ENCODE measurements around the gene DHRS9. TPM values are rescaled to one million over a fixed set of nuclear protein-coding genes. Genes with fewer than 3 reads are reported as not detected.
A peak's percentile ranks its signal among the peaks of the same experiment; 100 is the strongest.

The DHRS9 gene
- total and polyA plus RNA-seq, 9 of the 15 experiments (the other 6 are each of a cell fraction or from before 2014, with no cell fraction given) = 0.27 to 1.7 (median 0.69) TPM

- TF ChIP-seq, protein P1, sequence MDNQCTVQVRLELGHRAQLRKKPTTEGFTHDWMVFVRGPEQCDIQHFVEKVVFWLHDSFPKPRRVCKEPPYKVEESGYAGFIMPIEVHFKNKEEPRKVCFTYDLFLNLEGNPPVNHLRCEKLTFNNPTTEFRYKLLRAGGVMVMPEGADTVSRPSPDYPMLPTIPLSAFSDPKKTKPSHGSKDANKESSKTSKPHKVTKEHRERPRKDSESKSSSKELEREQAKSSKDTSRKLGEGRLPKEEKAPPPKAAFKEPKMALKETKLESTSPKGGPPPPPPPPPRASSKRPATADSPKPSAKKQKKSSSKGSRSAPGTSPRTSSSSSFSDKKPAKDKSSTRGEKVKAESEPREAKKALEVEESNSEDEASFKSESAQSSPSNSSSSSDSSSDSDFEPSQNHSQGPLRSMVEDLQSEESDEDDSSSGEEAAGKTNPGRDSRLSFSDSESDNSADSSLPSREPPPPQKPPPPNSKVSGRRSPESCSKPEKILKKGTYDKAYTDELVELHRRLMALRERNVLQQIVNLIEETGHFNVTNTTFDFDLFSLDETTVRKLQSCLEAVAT (IDR thresholded peaks at IDR 0.05) = peak; percentile 50; a peak in 1 of 4 replicates
- TF ChIP-seq ARNT (IDR thresholded peaks at IDR 0.05) (peak in 1 of 2 experiments; percentile 61; a peak in 2 of 4 replicates), HDAC1 (IDR thresholded peaks at IDR 0.05) (peak in 1 of 2 experiments; percentile 81; a peak in 3 of 4 replicates), NCOR1 (IDR thresholded peaks at IDR 0.05) (peak; percentile 97), TCF15 (CRISPR knock-in tag; IDR thresholded peaks at IDR 0.05) (peak; percentile 32; the same call in 1 of the 2 replicates), NCOA4 (IDR thresholded peaks at IDR 0.05; ENCODE audit: partially characterized antibody) (peak; percentile 65), KDM1A (IDR thresholded peaks at IDR 0.05) (peak; percentile 87 to 89), ZBED1 (IDR thresholded peaks at IDR 0.05) (0 out of 2 replicates have a peak, but pooled peaks have one; percentile 37), MAZ (CRISPR knock-in tag; conservative IDR thresholded peaks at IDR 0.05 in 1 of 2, IDR thresholded peaks at IDR 0.05 in 1 of 2) (peak; percentile 14 to 30; a peak in 1 of 4 replicates), NCOA1 (IDR thresholded peaks at IDR 0.05; ENCODE audit: low read depth) (peak; percentile 85), SMARCC2 (IDR thresholded peaks at IDR 0.05; ENCODE audit: low read depth) (peak; percentile 77), FOXA3 (CRISPR knock-in tag; conservative IDR thresholded peaks at IDR 0.05 in 1 of 2, IDR thresholded peaks at IDR 0.05 in 1 of 2) (peak in 1 of 2 experiments; percentile 69; a peak in 2 of 4 replicates), CTBP1 (IDR thresholded peaks at IDR 0.05; ENCODE audit: borderline replicate concordance) (peak; percentile 69; the same call in 1 of the 2 replicates), CC2D1A (IDR thresholded peaks at IDR 0.05) (peak; percentile 94), TCF7 (IDR thresholded peaks at IDR 0.05; ENCODE audit: borderline replicate concordance) (peak; percentile 61; the same call in 1 of the 2 replicates), KLF16 (IDR thresholded peaks at IDR 0.05) (peak; percentile 90), ELF4 (CRISPR knock-in tag; IDR thresholded peaks at IDR 0.05) (peak; percentile 96), PHF21A (IDR thresholded peaks at IDR 0.05; ENCODE audit: borderline replicate concordance, low read depth) (0 out of 2 replicates have a peak, but pooled peaks have one; percentile 55), ZNF395 (CRISPR knock-in tag; IDR thresholded peaks at IDR 0.05) (peak; percentile 78), EP300 (IDR thresholded peaks at IDR 0.05; ENCODE audit: low read length) (peak; percentile 82), PML (IDR thresholded peaks at IDR 0.05; ENCODE audit: low read length) (peak; percentile 84), TEAD1 (CRISPR knock-in tag; IDR thresholded peaks at IDR 0.05) (peak in 1 of 2 experiments; percentile 77; a peak in 2 of 4 replicates), RNF2 (IDR thresholded peaks at IDR 0.05) (peak; percentile 62; the same call in 1 of the 2 replicates), SMAD4 (CRISPR knock-in tag; conservative IDR thresholded peaks at IDR 0.05) (peak; percentile 94), TCF3 (CRISPR knock-in tag; IDR thresholded peaks at IDR 0.05) (peak; percentile 98), CHAMP1 (IDR thresholded peaks at IDR 0.05) (peak; percentile 89)
These were observed 64.9 kb downstream of the DHRS9 start (continued) for GRCh38 chr2:169134272-169134671.
